Uterus (tissue), 2 donors: Measurements from ENCODE around the gene PKMYT1.

ENCODE experiments used
- POLR2A ChIP-seq, 2 donors: fragments of 450-650 bp; IDR thresholded peaks; one replicate each; pipeline ENCODE4 v1.6.1; 2016; ENCODE audit warnings: antibody characterized with exemption in 2 of 2, mild to moderate bottlenecking in 1 of 2, moderate library complexity in 1 of 2
- TF ChIP-seq, protein P1 (sequence below), 4 experiments: fragments of 200-600 bp in 2 of 4; fragments of 450-650 bp in 2 of 4; sonication (generic) in 2 of 4; IDR thresholded peaks; one replicate each; pipeline ENCODE4 v1.5.1; 2016 to 2019; ENCODE audit warnings: antibody characterized with exemption in 4 of 4, mild to moderate bottlenecking in 2 of 4, moderate library complexity in 1 of 4

DNA sequence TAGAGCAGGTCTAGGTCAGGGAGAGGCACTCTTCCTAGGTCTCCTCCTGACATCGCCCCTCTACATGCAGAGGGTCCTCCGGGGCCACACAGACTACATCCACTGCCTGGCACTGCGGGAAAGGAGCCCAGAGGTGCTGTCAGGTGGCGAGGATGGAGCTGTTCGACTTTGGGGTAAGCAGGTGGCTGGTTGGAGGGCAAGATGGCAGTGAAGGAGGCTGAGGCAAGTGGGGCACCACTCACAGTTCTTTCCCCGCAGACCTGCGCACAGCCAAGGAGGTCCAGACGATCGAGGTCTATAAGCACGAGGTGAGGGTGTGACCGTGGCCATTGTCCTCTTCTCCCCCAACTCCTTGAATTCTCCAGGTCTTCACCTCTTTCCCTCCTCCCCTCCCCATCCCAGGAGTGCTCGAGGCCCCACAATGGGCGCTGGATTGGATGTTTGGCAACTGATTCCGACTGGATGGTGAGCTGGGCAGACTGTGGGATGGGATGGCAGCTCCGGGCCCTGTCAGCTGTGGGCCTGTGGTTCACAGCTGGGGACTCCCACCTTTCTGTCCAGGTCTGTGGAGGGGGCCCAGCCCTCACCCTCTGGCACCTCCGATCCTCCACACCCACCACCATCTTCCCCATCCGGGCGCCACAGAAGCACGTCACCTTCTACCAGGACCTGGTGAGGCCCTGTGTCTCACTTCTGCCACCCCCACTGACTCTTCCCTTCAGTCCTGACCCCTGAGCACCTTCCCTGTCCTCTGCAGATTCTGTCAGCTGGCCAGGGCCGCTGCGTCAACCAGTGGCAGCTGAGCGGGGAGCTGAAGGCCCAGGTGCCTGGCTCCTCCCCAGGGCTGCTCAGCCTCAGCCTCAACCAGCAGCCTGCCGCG, 46.6 kb upstream of the PKMYT1 start:
- TF ChIP-seq, protein P1, sequence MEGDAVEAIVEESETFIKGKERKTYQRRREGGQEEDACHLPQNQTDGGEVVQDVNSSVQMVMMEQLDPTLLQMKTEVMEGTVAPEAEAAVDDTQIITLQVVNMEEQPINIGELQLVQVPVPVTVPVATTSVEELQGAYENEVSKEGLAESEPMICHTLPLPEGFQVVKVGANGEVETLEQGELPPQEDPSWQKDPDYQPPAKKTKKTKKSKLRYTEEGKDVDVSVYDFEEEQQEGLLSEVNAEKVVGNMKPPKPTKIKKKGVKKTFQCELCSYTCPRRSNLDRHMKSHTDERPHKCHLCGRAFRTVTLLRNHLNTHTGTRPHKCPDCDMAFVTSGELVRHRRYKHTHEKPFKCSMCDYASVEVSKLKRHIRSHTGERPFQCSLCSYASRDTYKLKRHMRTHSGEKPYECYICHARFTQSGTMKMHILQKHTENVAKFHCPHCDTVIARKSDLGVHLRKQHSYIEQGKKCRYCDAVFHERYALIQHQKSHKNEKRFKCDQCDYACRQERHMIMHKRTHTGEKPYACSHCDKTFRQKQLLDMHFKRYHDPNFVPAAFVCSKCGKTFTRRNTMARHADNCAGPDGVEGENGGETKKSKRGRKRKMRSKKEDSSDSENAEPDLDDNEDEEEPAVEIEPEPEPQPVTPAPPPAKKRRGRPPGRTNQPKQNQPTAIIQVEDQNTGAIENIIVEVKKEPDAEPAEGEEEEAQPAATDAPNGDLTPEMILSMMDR (IDR thresholded peaks at IDR 0.05) = no peak
- no peak for TF ChIP-seq POLR2A (IDR thresholded peaks at IDR 0.05)
